Fibroblast of lung (primary cell): ENCODE results near the gene DPEP3. TPM values are rescaled to one million over a fixed set of nuclear protein-coding genes. Genes with fewer than 3 reads are reported as not detected.

Experiments
- DNase-seq, 2 donors: peaks; one replicate each; pipeline versions ENCODE4 v3.0.0 to v3.0.0-alpha.2; 2010; ENCODE audit warnings: low read depth in 2 of 2
- H2AFZ ChIP-seq: 2 replicates; pipeline ENCODE4 v1.5.1; 2012; ENCODE audit warnings: low read length, control low read depth, inconsistent platforms
- H3K27ac ChIP-seq: 2 replicates; pipeline ENCODE4 v1.5.1; 2011; ENCODE audit warnings: low read length, control low read depth; ENCODE audit not compliant: insufficient read depth
- H3K27me3 ChIP-seq: 2 replicates; pipeline ENCODE4 v1.5.1; 2011; ENCODE audit warnings: mild to moderate bottlenecking, low read length; ENCODE audit not compliant: control insufficient read depth, insufficient read depth
- H3K36me3 ChIP-seq: 2 replicates; pipeline ENCODE4 v1.5.1; 2011; ENCODE audit warnings: low read length; ENCODE audit not compliant: control insufficient read depth, insufficient read depth
- H3K4me1 ChIP-seq: 2 replicates; pipeline ENCODE4 v1.5.1; 2011; ENCODE audit warnings: low read length; ENCODE audit not compliant: control insufficient read depth, insufficient read depth; ENCODE audit errors: extremely low read depth
- H3K4me2 ChIP-seq: 2 replicates; pipeline ENCODE4 v1.5.1; 2011; ENCODE audit warnings: low read length, control low read depth; ENCODE audit not compliant: insufficient read depth; ENCODE audit errors: extremely low read depth
- H3K4me3 ChIP-seq, 4 experiments: fragments of 200-600 bp in 1 of 4; sonication (generic) in 1 of 4; replicated peaks in 1 of 4; 2 replicates each; pipeline ENCODE4 v1.5.1; 2011 to 2016; ENCODE audit warnings: low read length in 4 of 4, low read depth in 3 of 4, mild to moderate bottlenecking in 3 of 4, control low read depth in 2 of 4, inconsistent platforms in 1 of 4, mixed read lengths in 1 of 4; ENCODE audit not compliant: insufficient read depth in 1 of 4; ENCODE audit errors: control extremely low read depth in 1 of 4
- H3K79me2 ChIP-seq: 2 replicates; pipeline ENCODE4 v1.5.1; 2012; ENCODE audit warnings: mild to moderate bottlenecking, low read length, inconsistent platforms; ENCODE audit not compliant: control insufficient read depth, insufficient read depth
- H3K9ac ChIP-seq: 2 replicates; pipeline ENCODE4 v1.5.1; 2011; ENCODE audit warnings: mild to moderate bottlenecking, low read length, control low read depth; ENCODE audit not compliant: insufficient read depth
- H3K9me3 ChIP-seq: 2 replicates; pipeline ENCODE4 v1.5.1; 2012; ENCODE audit warnings: low read depth, low read length; ENCODE audit not compliant: control insufficient read depth, insufficient read depth
- H4K20me1 ChIP-seq: 2 replicates; pipeline ENCODE4 v1.5.1; 2011; ENCODE audit warnings: low read length; ENCODE audit not compliant: control insufficient read depth, insufficient read depth; ENCODE audit errors: extremely low read depth
- CTCF ChIP-seq, 2 donors: IDR thresholded peaks in 1 of 2; conservative IDR thresholded peaks in 1 of 2; 1 replicate in 1 of 2; 2 replicates in 1 of 2; pipeline ENCODE4 v1.5.1; 2011 to 2012; ENCODE audit warnings: low read length in 2 of 2, control low read depth in 1 of 2, inconsistent platforms in 1 of 2, low read depth in 1 of 2, mild to moderate bottlenecking in 1 of 2
- EZH2 ChIP-seq: IDR thresholded peaks from 2 replicates; pipeline ENCODE4 v1.5.1; 2012; ENCODE audit warnings: low read length, control low read depth, mild to moderate bottlenecking; ENCODE audit errors: missing control alignments
- polyA minus RNA-seq: library from RNA; depleted of rRNA, polyadenylated mRNA; stranded (reverse); fragments of >200 nt; gene quantifications from 2 replicates; pipeline ENCODE4 v1.2.3, GENCODE V29; 2011; ENCODE audit warnings: low replicate concordance
- polyA plus RNA-seq, 2 donors: library from polyadenylated mRNA; depleted of rRNA in 1 of 2; stranded (reverse) in 1 of 2; unstranded in 1 of 2; fragments of >200 nt; gene quantifications; 2 replicates each; pipeline ENCODE4 v1.2.1, GENCODE V29; 2011 to 2012; ENCODE audit warnings: missing spikeins in 1 of 2
- total RNA-seq: library from RNA; depleted of rRNA; stranded (reverse); fragments of >200 nt; gene quantifications from 2 replicates; pipeline ENCODE4 v1.2.1, GENCODE V29; 2014

Gene DPEP3
- total RNA-seq: not detected in 2 replicates
- not detected in 2 replicates for polyA plus RNA-seq
- polyA plus RNA-seq (2012): not detected in 2 replicates
- not detected in 2 replicates for polyA minus RNA-seq

- Histone ChIP-seq H4K20me1 (no peaks in the 10 kb centered on the region), H2AFZ (no peak within 1 kb of the TSS), H3K36me3 (no peaks in the 10 kb centered on the region), H3K4me2 (no peak within 1 kb of the TSS), H3K27ac (no peak within 1 kb of the TSS), H3K4me1 (peaks cover 2% of the 10 kb centered on the region), H3K9ac (no peak within 1 kb of the TSS), H3K9me3 (no peaks in the 10 kb centered on the region), H3K27me3 (peaks cover 11% of the 10 kb centered on the region), H3K4me3 (no peak within 1 kb of the TSS), H3K79me2 (no peaks in the 10 kb centered on the region)
- TF ChIP-seq EZH2 (no peak), CTCF (conservative IDR thresholded peaks at IDR 0.05 in 1 of 2, IDR thresholded peaks at IDR 0.05 in 1 of 2; ENCODE audit: low read depth in 1 of 2, low read length in 2 of 2) (no peak)
- DNase-seq: no peak
Observed at GRCh38 chr16:67979955-67980678, at the start of gene DPEP3. Gene DPEP3 (minus strand): TSS chr16:67980499. CDS start chr16:67980380, 119 bp downstream.

GRCh38 chr16:68028996-68029395 is 48.7 kb upstream of the DPEP3 start:
- H2AFZ ChIP-seq: no peak overlapping the region
- peaks cover 2% of the 10 kb centered on the region for H3K79me2 ChIP-seq
- no peaks in the 10 kb centered on the region for H3K9me3 ChIP-seq
- DNase-seq: no peak
- no peak overlapping the region for H3K9ac ChIP-seq
- H3K27ac ChIP-seq: no peak overlapping the region
- no peak overlapping the region for H3K4me2 ChIP-seq
- H3K27me3 ChIP-seq: no peaks in the 10 kb centered on the region
- no peak overlapping the region for H3K4me3 ChIP-seq
- peaks cover 2% of the 10 kb centered on the region for H3K4me1 ChIP-seq
- H4K20me1 ChIP-seq: no peaks in the 10 kb centered on the region
- H3K36me3 ChIP-seq: no peaks in the 10 kb centered on the region
- TF ChIP-seq EZH2 (no peak), CTCF (conservative IDR thresholded peaks at IDR 0.05 in 1 of 2, IDR thresholded peaks at IDR 0.05 in 1 of 2; ENCODE audit: low read depth in 1 of 2, low read length in 2 of 2) (no peak)

GRCh38 chr16:68022728-68023537 is 42.6 kb upstream of the DPEP3 start, which contains the start of the genes DDX28 and DUS2:
Gene DDX28 (minus strand): TSS chr16:68023232. CDS start chr16:68023202, 30 bp downstream.
Gene DUS2 (plus strand): TSS chr16:68023284. CDS start chr16:68038024, 14,740 bp downstream.
- Histone ChIP-seq H3K9me3 (no peaks in the 10 kb centered on the region), H3K4me1 (peaks cover 10% of the 10 kb centered on the region), H3K4me3 (peak within 1 kb of the TSS; percentile 88 to 98 (median 94)), H4K20me1 (no peaks in the 10 kb centered on the region), H3K79me2 (peaks cover 26% of the 10 kb centered on the region), H3K27ac (peak within 1 kb of the TSS; percentile 85), H2AFZ (peak within 1 kb of the TSS; percentile 97), H3K9ac (peak within 1 kb of the TSS; percentile 97), H3K27me3 (no peaks in the 10 kb centered on the region), H3K4me2 (peak within 1 kb of the TSS; percentile 98), H3K36me3 (no peaks in the 10 kb centered on the region)
- TF ChIP-seq CTCF (conservative IDR thresholded peaks at IDR 0.05 in 1 of 2, IDR thresholded peaks at IDR 0.05 in 1 of 2; ENCODE audit: low read depth in 1 of 2, low read length in 2 of 2) (no peak), EZH2 (no peak)
- DNase-seq: peak; percentile 92 to 94
